ENCODE results near the gene CCNI2.

DNA sequence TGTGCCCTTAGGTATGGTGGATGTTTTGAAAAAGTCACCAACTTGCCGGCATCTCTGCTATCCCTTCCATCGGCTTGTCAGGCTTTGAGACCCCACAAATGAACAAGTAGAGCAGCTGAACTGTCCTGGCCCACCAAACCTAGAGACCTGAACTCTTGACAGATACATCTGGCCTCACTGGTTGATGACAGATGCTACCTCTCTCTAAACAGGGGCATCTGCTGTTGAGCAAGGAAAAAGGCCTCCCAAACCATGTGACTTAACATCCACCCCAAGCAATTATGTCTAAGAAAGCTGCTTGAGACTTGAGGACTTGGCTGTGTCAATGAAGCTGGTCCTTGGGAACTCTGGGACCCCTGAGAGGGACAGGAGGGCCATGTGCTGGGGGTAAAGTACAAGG lies 2.3 kb downstream of the CCNI2 start:
- TF ChIP-seq SREBF2 (IDR thresholded peaks at IDR 0.05; ENCODE audit: low read length), result no peak
- TF ChIP-seq RCOR1 (conservative IDR thresholded peaks at IDR 0.05; ENCODE audit: low read depth, low read length), result no peak
- no peak for TF ChIP-seq CBX3 (IDR thresholded peaks at IDR 0.05; ENCODE audit: borderline replicate concordance, low read depth)
- TF ChIP-seq, protein P1, sequence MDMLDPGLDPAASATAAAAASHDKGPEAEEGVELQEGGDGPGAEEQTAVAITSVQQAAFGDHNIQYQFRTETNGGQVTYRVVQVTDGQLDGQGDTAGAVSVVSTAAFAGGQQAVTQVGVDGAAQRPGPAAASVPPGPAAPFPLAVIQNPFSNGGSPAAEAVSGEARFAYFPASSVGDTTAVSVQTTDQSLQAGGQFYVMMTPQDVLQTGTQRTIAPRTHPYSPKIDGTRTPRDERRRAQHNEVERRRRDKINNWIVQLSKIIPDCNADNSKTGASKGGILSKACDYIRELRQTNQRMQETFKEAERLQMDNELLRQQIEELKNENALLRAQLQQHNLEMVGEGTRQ (IDR thresholded peaks at IDR 0.05; ENCODE audit: borderline replicate concordance, low read depth, low read length), result no peak
- TF ChIP-seq NR2C2 (IDR thresholded peaks at IDR 0.05; ENCODE audit: borderline replicate concordance, control insufficient read depth, insufficient read length, low read depth), result no peak
- TF ChIP-seq, protein P2, sequence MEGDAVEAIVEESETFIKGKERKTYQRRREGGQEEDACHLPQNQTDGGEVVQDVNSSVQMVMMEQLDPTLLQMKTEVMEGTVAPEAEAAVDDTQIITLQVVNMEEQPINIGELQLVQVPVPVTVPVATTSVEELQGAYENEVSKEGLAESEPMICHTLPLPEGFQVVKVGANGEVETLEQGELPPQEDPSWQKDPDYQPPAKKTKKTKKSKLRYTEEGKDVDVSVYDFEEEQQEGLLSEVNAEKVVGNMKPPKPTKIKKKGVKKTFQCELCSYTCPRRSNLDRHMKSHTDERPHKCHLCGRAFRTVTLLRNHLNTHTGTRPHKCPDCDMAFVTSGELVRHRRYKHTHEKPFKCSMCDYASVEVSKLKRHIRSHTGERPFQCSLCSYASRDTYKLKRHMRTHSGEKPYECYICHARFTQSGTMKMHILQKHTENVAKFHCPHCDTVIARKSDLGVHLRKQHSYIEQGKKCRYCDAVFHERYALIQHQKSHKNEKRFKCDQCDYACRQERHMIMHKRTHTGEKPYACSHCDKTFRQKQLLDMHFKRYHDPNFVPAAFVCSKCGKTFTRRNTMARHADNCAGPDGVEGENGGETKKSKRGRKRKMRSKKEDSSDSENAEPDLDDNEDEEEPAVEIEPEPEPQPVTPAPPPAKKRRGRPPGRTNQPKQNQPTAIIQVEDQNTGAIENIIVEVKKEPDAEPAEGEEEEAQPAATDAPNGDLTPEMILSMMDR (IDR thresholded peaks at IDR 0.05 in 2 of 3, conservative IDR thresholded peaks at IDR 0.05 in 1 of 3; ENCODE audit: control insufficient read depth in 2 of 3, extremely low read depth in 1 of 3, insufficient read depth in 1 of 3, low read depth in 3 of 3, low read length in 3 of 3), result no peak
